ENCODE data around the gene MOV10. TPM values are rescaled to one million over a fixed set of nuclear protein-coding genes. Genes with fewer than 3 reads are reported as not detected.

Gene MOV10
- total and polyA plus RNA-seq, 2 of the 8 experiments (the other 6 are each of a cell fraction or from before 2014, with no cell fraction given): 57.3 to 109 TPM

DNA sequence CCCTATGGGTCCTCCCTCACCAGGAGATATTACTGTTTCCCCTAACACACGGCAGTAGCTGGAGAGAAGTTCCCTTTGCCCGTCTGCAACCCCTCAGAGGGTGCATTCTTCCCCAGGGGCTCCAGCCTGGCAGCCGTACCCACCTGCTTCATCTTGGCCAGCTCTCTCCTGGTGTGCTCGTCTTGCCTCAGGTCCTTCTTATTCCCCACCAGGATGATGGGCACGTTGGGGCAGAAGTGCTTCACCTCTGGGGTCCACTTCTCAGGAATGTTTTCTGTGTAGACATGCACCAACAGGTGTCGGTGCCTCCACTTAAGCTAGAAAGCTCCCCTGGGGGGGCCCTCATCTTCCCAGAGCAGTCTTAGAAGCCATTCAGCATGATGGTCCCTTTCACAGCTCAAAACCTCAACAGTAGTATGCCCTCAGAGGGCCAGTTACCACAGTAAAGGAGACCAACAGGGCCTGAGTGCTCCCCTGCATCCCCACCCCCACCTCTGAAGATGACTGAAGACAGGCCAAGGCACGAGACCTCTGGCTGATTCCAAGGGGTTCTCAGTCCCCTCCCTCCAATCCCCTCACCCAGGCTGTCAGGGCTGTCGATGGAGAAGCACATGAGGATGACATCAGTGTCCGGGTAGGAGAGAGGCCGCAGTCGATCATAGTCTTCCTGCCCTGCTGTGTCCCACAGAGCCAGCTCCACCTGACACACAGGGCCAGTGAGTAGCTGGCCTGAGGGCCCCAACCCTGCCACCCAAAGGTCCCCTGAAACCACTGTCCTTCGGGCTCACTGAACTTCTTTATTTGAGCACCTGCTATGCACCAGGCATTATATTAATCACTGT, 28.2 kb downstream of the MOV10 start (continued):
- TF ChIP-seq POU5F1 (IDR thresholded peaks at IDR 0.05; ENCODE audit: low read depth, low read length) (no peak), CREB1 (IDR thresholded peaks at IDR 0.05) (no peak), SIRT6 (IDR thresholded peaks at IDR 0.05; ENCODE audit: low read length) (no peak), TAF1 (IDR thresholded peaks at IDR 0.05; ENCODE audit: low read depth, low read length) (no peak), RAD21 (IDR thresholded peaks at IDR 0.05 in 1 of 2, conservative IDR thresholded peaks at IDR 0.05 in 1 of 2; ENCODE audit: low read depth in 2 of 2, low read length in 2 of 2) (no peak), SUZ12 (IDR thresholded peaks at IDR 0.05; ENCODE audit: low read length) (no peak), KDM1A (IDR thresholded peaks at IDR 0.05; ENCODE audit: borderline replicate concordance, low read length) (no peak)
- TF ChIP-seq, protein P1, sequence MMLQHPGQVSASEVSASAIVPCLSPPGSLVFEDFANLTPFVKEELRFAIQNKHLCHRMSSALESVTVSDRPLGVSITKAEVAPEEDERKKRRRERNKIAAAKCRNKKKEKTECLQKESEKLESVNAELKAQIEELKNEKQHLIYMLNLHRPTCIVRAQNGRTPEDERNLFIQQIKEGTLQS (IDR thresholded peaks at IDR 0.05; ENCODE audit: insufficient read depth, low read depth, low read length): no peak
